Stimulated activated CD4-positive, alpha-beta T cell treated with anti-CD3 and anti-CD28 coated beads, Interleukin-12 subunit alpha, Interleukin-12 subunit beta, amount 100 ng/mL, for 48 hours (primary cell): ENCODE data around the gene MLC1.

Experiments used
- DNase-seq, 3 donors: peaks; one replicate each; pipeline ENCODE4 v3.0.0-alpha.2; 2020; ENCODE audit warnings: low read depth in 2 of 3, low spot score in 1 of 3

Gene MLC1

GRCh38 chr22:50078246-50078645, 7.0 kb downstream of the MLC1 start:
- DNase-seq = no peak

DNA sequence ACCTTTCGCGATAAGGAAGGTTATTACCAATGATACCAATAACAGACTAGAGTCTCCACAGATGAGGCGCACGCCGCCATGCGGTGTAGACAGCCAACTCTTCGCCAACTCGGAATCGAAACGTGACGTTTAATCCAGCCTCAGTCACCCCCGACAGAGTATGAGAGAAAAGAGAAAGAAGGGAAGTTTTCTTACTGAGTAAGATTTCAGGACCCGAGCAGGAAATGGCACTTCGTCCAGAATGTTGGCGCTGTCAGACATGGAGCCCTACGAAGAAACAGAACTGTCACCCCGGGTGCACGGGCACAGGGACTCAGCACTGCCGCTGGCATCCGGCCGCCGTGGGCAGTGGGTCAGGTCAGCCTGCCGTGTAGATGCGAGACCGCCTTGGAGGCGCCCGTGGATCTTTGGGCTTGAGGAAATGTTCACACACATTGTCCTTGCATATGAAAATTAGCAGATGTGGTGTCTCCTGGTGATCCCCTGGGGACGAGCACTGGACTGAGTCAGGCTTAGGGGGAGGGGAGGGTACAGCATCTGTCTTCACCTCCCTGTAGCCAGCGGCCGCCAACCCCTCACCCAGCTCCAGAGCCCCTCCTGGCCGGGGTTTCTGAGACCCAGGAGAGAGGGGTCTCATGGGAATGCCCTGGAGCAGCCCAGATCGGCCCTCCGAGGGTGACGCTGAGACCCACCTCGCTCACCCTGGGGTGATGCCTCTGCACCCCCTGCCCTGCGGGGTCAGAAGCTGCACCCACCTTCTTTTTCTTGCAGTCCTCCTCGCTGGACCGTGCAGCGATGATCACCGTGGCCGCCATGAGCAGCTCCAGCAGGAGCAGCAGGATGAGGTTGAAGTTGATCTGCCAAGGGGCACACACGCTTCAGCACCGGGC, 8.3 kb downstream of the MLC1 start:
- DNase-seq = no peak

DNA sequence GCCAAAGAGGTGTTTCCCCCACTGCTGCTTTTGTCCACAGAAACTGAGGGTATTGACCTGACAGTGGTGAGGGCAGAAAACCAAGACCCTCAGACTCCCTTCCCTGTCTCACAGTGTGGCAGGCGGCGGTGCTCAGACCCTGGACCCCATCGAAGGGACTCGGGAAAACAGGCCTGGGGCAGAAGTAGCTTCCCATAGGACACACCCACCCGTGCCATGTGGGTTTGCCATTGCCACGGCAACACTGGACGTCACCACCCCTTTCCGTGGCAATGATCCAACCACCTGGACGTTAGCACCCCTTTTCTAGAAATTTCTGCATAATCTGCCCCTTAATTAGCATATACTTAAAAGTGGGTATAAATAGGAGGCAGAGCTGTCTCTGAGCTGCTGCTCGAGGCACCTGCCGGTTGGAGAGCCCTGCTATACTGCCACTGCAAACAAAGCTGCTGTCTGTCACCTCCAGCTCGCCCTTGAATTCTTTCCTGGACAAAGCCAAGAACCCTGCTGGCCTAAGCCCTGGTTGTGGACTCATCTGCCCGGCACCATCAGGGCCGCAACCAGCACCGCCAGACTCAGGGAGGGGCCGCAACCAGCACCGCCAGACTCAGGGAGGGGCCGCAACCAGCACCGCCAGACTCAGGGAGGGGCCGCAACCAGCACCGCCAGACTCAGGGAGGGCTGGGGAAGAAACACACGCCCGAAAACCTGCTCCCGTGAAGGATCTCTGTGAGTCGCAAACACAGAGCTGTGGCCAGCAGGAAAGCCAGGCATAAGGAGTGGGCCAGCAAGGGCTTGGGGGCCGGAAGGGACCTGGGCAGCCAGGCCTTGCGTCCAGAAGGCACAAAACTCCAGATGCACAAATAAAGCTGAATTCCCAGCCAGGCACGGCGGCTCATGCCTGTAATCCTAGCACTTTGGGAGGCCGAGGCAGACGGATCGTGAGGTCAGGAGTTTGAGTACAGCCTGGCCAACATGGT, 10.4 kb downstream of the MLC1 start:
- no peak for DNase-seq

DNA sequence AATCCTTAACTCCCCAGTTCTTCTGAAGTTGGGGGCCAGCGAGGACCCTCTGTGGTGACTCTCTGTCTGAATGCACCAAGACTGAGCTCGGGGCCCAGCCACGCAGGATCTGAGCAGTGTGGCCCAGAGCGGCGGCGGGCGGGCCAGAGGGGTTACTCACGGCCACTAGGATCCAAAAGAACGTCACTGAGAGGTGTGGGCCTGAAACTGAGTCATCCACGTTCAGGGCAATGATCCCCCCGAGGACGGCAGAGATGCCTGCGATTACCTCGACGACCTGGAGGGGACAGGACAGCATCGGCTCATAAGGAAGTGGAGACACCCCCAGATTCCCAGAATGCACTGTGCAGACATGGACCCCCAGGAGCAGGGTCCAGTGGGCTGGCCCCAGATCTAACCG, 11.2 kb downstream of the MLC1 start:
- DNase-seq = no peak

DNA sequence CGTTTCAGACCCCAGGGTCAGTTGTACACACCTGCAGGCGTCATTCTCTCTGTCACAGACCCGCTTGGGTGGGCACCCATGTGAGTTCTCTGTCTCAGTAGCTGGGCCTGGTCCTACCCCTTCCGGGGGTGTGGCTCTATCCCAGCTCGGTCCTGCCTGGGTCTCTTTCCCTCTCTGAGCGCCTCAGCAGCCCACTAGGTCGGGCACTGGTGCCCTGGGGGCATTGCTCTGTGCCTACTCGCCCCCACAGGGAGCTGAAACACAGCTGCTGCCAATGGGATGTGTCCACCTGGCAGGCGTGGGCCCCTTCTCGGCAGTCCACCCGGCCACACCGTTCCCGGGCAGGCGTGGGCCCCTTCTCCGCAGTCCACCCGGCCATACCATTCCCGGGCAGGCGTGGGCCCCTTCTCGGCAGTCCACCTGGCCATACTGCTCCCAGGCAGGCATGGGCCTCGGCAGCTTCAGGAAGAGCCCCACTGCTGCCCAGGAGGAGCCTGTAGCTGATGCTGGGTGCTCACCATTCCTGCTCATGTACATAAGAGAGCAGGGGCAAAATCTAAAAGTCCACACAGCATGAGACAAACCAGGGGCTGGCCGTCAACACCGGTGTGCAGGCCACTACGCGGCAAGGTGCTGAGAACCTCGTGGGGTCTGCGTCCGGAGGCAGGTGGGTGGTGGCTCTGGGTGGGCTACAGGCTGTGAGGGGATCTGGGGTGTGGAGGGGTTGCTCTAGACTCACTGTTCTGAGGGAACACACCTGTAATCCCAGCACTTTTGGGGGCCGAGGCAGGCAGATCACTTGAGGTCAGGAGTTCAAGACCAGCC, 12.3 kb downstream of the MLC1 start:
- no peak for DNase-seq

DNA sequence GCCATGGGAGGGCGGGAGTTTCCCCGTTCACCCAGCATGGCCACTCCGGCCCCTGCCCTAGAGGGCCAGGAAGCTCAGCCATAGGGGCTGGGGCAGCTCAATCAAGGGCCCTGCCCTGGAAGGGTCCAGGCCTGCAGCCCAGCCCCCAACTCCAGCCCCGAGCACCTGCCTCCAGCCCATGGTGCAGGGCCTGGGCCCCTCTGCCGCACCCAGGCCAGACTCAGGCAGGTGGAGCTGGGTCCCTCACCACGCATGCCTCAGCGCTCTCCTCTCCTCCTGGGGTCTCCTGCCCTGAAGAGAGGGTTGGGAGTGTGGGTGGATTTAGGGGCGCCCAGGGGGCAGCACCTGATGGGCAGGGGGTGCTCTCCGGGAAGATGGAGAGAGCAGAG, 13.1 kb downstream of the MLC1 start:
- no peak for DNase-seq

DNA sequence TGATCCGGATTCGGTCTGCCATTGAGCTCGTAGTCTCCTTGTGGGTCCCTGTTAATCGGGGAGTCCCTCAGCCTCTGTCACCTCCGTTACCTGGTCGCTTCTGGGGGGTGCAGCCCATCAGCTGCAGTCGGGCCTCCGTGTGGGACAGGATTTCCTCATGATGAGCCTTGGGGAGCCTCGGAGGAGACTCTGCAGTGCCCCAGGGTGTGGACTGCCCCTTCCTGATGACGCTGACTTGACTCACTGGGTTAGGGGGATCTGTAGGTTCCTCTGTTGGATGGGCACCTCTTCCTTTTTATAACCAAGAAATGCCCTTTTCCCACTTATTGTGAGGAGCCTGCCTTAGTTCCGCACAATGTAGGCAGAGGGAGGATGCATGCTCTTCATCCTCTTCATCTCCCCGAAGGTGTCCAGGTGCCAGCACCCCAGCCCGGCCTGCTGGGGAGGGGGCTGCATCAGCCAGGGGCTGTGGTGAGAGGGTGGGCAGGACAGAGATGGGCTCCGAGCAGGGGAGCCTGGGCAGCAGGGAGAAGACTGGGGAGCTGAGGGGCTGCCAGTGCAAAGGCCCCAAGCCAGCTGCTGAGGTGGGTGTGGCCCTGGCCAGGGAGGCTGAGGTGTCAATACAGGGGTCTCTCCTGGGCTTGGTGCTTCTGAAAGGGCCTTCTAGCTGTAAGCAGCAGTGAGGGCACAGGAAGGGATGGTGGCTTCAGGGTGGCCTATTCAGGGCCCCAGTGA, 13.6 kb downstream of the MLC1 start:
- DNase-seq = no peak

- no peak for DNase-seq
Measured at GRCh38 chr22:50070366-50070765, 14.9 kb downstream of the MLC1 start.

DNA sequence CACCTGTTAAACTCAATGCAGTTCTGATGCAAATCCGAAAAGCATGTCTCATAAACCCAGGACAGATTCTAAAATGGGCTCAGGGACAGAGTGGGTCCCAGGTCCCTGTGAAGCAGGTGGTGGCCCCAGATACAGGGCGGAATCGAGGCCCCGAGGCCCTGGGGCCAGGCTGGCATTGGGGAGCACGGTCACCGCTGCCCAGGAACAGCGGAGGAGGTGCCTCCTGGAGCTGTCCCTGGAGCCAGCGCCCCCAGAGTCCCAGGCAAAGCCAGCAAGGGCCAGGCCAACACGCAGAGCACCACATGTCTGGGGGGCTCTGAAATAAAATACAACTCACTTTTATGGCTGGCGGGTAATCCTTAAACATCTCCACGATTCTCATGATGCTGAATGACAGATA, 17.1 kb downstream of the MLC1 start:
- DNase-seq = no peak

DNA sequence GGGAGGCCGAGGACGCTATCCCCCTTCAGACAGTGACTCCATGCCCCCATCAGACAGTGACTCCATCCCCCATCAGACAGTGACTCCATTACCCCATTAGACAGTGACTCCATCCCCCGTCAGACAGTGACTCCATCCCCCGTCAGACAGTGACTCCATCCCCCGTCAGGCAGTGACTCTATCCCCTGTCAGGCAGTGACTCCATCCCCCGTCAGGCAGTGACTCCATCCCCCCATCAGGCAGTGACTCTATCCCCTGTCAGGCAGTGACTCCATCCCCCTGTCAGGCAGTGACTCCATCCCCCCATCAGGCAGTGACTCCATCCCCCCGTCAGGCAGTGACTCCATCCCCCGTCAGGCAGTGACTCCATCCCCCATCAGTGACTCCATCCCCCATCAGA, 18.0 kb downstream of the MLC1 start:
- DNase-seq = no peak

DNA sequence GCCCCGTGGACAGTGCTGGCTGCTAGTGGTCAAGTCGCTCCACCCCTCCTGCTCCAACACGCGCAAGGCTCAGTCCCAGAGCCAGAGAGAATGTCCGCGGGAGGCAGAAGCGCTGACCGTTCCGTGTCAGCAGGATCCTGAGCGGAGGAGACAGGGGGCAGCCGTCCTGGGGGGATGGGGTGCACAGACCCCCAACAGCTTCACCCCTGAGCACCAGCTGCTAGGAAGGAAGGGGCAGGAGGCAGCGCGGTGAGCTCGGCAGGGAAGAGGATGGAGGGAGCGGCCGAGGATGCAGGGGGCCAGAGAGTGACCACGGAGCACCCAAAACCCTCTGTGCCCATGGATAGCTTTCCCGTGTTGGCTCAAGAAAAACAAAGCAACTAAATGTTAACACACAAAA, 20.8 kb downstream of the MLC1 start:
- no peak for DNase-seq

- DNase-seq = no peak
Measured at GRCh38 chr22:50063589-50064393, 21.4 kb downstream of the MLC1 start.

DNA sequence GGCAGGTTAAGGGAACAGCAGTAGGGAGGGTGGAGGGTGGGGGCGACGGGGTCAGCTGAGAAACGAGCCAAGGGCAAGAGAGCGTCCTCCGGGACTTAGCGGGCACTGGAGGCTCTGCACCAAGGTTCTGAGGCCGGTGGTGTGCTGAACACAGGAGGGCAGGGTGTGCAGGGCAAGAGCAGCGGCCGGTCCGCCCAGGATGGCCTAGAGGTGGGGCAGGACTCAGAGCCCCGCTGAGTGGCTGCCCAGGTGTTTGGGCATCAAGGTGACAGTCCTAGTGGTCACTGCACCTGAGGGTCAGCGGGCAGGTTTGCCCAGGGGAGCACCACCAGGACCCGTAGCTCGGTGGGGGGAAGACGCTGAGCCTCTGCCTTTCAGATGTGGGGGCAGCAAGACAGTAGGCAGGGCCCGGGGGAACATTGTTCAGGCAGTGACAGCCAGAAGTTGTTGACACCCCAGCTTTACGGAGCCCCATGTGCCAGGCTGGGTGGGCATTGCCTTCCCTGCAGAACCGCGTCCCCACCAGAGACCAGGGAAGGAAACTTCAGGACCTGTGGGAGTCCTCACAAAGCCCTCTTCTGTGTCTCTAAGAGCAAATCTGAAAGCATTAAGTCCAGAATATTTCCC, 22.6 kb downstream of the MLC1 start:
- no peak for DNase-seq

GRCh38 chr22:50061824-50062355, 23.3 kb downstream of the MLC1 start:
- no peak for DNase-seq

GRCh38 chr22:50061141-50061823, 23.9 kb downstream of the MLC1 start:
- no peak for DNase-seq

DNA sequence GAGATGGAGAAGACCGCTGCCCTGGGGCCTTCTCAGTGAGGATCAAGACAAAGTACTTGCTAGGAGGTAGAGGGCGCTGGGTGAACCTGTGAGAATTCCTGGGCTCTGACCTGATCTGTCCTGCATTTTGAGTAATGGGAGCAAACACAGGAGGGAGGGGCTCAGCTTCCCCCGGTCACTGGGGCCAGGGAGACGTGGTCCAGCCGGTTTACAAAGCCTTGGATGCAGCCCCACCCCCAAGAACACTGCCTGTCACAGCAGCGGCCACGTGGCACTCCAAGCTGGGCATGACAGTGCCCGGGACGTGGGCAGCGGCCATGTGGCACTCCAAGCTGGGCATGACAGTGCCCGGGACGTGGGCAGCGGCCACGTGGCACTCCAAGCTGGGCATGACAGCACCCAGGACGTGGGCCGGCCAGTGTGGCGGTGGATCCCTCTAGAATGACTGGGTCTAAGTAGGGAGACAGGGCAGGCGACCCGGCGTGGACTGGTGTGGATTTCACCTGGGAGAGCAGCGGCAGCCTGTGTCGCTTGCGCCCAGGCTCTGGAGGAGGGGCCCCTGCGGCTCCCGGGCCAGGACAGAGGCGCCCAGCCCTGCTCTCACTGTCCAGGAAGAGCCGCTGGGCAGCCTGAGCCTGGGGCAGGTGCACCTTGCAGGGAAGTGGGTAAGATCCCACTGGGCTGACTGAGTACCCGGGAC, 24.6 kb downstream of the MLC1 start:
- DNase-seq = no peak

DNA sequence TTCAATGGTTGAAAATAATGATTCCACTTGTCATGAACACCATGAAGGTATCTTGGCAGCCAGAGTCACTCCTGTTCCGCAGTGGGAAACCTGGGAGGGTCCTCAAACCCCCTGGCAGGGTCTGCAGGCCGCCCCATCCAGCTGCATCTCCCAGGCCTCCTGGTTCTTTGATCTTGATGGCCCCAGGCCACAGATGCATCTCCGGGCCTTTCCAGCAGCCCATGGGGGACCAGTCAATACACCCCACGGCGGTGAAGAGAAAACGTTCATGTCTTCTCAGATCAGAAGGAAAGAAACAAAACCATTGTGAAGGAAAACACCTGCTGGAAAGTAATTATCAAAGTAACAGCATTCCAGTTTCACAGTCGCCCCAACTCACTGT, 25.4 kb downstream of the MLC1 start:
- no peak for DNase-seq
